GM19452 (cell line): ENCODE measurements around the gene RIN3.
"Not testable (repeated sequence)": the region's sequence is repeated elsewhere in the genome, so short reads cannot be mapped to it uniquely, and the experiment has no call there.

ENCODE experiments used
- ATAC-seq: cut with Tn5 transposase; IDR thresholded peaks from one replicate; pipeline ENCODE4 v1.9.1; 2021; ENCODE audit not compliant: unreplicated experiment

RIN3 gene

DNA sequence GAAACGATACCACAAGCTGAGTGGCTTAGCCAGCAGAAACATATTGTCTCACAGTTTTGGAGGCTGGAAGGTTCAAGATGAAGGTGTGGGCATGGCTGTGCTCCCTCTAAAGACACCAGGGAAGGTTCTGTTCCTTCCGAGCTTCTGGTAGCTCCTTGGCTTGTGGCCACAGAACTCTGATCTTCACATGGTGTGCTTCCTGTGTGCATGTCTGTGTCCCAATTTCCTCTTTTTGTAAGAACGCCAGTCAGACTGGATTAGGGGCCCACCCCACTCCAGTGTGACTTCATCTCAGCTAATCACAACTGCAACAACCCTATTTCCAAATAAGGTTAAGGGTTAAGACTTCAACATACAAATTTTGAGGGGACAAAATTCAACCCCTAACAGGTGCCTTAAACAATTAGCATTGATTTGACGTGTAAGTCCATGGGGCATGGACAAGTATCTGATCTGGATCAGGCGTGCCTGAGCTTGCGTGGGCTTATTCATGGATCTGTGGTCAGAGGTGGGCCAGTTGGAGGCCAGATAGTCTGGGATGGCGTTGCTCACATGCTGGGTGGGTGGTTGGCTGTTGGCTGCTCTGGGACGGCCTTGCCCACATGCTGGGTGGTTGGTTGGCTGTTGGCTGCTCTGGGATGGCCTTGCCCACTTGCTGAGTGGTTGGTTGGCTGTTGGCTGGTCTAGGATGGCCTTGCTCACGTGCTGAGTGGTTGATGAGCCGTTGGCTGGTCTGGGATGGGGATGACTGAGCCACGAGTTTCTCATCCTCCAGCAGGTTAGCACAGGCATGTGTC lies 146.4 kb downstream of the RIN3 start:
- no peak for ATAC-seq

DNA sequence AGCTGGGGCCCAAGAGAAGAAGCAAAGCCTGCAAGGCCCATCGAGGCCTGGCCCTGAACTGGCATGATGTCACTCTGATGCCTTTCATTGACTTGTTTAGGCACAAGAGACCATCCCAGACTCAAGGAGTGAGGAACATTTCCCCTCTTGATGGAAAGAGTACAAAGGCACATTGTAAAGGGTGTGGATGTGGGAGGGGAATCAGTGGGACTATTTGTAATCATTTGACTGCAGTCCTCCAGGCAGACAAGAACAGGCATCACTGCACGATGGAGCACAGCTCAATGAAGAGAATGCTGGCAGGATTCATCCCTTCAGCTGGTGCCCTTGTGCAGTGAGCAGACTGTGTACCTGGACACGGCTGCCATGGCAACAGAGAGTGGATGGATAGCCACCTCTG lies 147.0 kb downstream of the RIN3 start:
- no peak for ATAC-seq

DNA sequence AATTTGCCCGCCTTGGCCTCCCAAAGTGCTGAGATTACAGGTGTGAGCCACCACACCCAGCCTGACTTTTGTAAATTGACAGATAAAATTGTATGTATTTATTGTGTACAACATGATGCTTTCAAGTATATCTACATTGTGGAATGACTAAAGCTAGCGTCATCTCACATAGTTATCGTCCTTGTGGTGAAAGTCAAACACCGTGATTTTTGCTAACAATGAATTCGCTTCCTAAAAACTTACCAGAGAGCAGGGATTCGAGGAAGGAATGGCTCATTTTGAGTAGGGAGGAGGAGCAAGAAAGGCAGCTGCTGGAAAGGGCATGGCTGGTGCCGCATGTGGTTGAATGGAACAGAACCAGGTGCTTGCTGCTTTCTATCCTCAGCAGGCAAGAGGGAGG lies 149.5 kb downstream of the RIN3 start:
- no peak for ATAC-seq

DNA sequence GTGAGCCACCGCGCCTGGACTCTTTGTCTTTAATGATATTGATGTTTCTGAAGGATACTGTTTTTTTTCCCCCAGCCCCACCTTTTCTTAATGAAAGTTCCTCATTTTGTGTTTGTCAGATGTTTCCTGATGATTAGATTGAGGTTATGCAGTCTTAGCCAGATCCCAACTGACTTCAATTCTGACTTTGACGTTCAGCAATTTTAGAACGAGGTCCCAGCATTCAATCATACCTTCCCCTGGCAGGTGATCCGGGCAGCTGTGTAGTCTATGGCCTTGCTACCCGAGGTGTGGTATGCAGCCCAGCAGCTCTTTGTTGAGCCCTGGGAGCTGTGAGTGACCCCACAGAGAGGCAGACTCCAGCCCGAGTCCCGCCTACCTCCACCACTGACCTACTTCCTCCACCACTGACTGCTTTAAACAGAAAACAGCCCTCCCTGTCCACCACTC lies 152.1 kb downstream of the RIN3 start:
- ATAC-seq, result no peak

DNA sequence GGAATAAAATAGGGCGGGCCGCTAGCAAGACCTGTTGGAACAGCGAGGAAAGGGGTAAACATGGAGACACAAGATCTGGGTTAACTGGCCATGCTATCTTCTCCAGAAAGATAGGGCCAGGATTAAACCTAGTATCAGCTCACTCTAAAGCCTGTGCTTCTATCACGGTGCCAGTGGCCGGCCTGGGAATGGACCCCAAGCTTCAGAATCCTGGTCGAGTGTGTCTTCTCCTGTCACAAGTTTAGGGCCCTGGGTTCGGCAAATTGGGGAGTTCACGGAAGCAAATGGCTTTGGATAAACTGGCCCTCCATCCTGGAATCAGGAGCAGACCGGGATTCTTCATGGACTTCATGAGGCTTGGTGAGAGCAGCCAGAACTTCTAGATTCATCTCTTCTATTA lies 152.7 kb downstream of the RIN3 start:
- ATAC-seq, result no peak

DNA sequence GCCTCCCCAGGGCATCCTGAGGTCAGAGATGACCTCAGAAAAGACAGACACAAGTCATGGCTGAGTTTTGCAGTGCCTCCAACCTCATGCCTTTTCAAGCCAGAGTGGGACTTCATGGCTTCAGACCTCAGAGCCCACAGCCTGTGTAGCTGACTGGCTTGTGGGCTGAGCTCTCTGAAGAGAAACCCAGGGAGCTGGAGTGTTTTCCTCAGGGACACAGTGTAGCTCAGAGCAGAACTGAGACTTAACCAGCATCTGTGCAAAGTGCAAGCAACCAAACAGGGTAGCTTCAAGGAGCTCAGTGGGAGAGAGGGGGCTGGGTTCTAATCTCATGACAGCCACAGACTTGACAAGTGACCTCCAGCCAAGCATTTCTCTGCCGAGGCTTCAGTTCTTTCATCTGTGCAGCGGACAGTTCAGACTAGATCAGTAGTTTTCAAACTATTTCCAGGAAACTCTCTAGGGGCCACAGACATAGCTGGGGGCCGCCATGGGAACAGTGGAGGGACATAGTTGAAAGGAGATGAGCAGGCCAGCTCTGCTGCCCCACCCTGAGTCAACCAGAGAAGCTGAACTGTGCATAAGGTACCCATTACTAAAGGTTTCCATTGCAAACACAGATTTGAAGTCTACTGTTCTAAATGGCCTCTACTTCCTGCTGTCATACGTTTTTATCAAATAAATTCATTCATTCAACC lies 154.8 kb downstream of the RIN3 start:
- peak; percentile 43 for ATAC-seq

DNA sequence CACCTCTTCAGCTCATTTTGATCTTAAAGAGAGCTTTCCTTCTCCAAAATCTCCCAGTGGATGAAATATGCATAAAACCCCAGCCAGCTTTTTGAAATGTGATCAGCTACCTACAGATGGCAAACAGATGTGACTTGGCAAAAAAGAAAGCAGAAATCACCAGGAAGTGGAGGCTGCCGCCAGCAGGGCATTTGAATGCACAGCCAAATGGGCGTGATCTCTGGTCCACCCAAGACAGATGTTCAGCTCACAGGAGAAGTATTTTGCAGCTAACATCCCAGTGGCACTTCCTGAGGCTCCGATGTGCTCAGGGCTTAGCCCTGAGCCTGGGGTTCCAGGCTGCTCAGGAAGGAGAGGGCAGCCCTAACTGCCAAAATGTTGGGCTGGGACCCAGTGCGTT lies 156.6 kb downstream of the RIN3 start:
- ATAC-seq, result no peak

DNA sequence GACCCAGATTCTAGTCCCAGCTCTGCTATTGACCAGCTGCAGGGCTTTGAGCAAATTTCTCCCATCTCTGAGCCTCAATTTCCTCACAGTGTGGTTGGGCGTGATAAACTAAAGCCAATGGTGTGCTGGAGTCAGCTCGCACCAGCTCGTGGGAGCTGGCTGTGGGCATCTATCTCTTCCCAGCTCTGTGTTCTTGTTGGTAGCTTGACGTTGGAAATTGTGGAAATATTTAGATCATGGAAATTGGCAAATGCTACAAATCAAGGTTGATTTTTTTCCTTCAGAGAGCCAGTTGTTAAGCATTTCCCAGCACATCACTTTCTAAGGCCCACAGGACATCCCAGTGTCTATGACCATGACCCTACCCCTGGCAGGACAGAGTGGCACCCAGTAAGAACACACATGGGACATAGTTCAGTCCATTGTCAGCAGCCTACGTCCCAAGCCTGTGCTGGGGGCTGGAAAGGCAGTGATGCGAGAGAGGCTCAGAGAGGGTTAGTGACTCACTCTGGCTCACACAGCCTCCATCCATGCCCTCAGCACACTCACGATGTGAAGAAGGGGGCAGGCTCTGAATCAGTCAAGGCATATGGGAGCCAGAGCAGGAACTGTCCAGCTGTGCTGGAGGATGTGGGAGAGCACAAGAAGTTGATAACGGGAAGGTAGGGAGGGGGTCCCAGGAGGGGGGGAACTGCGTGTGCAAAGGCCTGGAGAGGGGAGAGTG lies 157.2 kb downstream of the RIN3 start:
- no peak for ATAC-seq

DNA sequence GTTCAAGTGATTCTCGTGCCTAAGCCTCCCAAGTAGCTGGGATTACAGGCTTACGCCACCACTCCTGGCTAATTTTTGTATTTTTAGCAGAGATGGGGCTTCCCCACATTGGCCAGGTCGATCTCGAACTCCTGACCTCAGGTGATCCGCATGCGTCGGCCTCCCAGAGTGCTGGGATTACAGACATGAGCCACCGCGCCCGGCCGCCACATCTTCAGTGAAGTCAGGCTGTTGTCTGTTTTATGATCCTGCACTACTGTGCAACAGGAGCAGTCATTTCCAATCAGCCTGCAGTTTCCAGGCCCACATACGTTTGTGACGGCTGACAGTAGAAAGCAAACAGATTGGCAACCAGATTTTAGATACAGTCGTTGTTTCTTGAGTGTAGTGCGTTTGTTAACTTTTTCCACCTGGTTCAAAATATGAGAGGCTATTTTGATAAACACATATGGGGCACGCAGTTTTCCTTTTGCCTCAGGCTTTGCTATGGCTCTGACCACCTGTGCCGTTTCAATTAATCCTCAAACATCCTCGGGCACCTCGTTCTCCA lies 160.1 kb downstream of the RIN3 start:
- ATAC-seq, result no peak

DNA sequence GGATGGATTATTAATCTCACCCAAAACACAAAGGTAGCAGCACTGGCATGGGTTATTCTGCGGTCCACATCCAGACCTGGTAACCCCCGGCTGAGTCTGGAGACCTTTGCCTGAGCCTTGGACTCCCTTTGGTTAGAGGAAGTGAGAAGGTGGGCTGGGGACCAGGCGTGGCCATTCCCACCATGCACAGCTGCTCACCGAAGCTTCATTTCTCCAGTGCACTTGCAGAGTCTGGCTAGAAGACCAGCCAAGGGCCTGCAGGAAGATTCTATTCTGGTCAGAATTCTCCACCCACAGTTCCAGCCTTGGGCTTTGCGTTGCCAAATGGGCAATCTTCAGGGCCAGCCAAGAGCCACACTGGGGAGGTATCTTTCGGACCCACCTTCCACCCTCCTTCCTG lies 161.8 kb downstream of the RIN3 start:
- no peak for ATAC-seq

DNA sequence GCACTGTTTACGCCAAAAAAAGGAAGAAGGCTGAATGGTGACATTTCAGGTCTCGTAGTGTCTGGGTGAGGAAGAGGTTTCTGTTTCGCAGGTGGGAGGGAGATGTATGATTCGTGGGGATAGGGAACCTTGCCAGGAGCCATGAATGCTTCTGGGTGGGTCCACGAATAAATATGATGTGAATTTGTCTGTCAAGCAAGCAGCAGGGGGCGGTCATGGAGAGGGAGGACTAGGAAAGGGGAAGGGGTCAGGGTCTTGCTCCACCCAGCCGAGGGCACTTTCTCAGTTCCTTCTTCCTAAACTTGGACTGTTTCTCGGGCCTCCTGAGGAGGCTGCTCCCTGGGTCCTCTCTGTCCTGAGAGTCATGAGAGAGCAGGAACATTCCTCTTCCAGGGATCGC lies 162.4 kb downstream of the RIN3 start:
- ATAC-seq, result no peak

DNA sequence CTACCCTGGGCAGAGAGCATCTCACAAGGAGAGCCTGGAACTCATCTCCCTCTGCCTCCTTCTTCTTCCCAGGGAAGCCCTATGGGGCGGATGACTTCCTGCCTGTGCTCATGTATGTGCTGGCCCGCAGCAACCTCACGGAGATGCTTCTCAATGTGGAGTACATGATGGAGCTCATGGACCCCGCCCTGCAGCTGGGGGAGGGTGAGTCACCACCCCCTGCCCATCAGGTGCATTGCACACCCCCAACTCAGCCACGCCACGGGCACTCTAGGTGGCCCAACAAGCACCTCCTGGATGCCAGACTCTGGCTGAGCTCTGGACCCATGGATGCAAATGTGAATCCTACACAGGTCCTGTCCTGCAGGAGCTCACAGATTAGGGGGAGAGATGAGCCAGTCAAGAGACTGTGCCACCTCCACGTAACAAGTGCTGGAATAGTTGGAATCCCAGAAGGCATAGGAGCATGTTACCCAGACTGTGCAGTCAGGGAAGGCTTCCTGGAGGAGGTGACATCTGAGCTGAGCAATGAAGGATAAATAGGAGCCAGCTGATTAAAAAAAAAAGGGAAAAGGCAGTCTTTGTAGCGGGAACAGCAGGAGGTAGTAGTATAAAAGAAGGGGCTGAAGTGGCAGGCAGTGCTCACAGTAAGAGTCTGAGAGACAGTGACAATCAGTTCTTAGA lies 163.0 kb downstream of the RIN3 start:
- ATAC-seq, result no peak

DNA sequence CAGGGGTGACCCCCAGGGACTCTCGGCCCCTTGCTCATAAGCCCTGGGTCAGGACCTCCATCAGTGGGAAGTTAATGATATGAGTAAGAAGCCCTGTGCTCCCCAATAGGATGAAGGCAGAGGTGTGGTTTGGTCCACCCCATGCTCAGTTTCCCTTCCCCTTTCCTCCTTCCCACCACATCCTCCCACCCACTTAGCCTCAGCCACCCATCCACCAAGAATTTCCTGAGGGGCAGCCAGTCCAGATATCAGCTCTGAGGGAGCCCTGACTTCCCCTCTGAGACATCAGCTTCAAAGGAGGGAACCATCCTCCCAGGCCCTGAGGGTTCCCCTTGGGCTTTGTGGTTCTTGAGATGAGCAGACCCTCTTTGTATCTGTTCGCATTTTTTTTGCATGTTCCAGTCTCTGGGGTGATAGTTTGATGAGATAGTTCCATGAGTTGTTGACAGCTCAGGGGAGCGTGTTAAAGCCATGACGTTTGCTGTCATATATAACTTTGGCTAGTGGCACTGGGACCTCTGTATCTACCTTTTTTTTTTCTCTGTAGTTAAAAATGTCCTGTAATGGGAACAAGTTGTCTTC lies 163.6 kb downstream of the RIN3 start:
- ATAC-seq, result peak; percentile 79

DNA sequence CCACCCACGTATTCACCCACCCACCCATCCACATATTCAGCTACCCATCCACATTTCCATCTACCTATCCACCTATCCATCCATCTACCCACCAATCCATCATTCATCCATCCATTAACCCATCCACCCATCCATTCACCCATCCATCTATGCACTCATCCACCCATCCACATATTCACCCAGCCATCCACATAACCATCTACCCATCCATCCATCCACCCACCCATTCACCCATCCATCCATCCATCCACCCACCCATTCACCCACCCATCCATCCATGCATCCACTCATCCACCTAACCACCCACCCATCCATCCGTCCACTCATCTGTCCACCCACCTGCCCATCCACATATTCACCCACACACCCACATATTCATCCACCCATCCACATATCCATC lies 164.4 kb downstream of the RIN3 start:
- ATAC-seq, result no peak

DNA sequence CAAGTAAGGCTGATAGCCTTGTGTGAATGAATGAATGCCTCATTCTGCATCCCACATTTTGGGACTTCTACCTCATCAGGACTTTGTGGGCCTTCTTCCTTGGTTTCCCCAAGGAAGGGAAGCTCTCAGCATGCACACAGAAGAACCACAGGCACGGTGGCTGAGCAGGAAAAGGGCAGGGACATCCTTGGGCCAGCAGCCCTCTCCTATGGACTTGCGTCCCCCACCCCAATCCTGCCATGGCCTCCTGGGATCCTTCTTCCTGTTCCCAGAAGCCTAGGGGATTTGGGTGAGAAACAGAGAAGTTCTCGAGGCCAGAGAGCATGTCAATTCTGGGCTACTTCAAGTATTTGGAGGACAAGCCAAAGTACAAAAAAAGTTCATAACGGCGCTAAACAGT lies 165.2 kb downstream of the RIN3 start:
- no peak for ATAC-seq

DNA sequence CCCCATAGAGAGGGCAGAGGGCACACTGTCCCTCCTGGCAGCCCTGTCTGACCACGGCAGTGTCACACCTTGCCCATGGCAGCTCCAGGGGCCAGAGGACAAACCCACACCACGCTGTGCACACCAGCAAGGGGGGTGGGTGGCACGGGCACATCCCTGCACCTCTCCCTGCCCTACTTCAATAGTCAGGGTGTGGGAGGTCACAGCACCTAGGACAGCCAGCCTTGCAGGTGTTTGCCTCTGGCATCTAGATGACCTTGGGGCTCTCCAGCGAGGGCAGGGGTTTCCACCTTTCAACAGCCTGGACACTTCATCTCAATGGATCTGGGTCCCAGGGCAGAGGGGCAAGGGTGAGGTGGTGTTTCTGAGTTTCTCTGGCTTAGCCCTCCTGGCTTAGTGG lies 165.7 kb downstream of the RIN3 start:
- ATAC-seq, result no peak

DNA sequence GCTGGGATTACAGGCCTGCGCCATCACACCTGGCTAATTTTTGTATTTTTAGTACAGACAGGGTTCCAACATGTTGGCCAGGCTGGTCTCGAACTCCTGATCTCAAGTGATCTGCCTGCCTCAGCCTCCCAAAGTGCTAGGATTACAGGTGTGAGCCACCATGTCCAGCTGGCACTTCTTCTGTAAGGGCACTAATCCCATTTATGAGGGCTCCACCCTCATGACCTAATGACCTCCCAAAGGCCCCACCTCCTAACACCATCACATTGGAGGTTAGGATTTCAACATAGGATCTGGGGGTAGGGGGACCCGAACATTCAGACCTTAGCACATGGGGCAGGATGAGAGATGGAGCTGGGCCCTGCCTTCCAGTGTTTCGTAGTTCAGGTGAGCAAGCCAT lies 166.7 kb downstream of the RIN3 start:
- not testable (repeated sequence) for ATAC-seq

DNA sequence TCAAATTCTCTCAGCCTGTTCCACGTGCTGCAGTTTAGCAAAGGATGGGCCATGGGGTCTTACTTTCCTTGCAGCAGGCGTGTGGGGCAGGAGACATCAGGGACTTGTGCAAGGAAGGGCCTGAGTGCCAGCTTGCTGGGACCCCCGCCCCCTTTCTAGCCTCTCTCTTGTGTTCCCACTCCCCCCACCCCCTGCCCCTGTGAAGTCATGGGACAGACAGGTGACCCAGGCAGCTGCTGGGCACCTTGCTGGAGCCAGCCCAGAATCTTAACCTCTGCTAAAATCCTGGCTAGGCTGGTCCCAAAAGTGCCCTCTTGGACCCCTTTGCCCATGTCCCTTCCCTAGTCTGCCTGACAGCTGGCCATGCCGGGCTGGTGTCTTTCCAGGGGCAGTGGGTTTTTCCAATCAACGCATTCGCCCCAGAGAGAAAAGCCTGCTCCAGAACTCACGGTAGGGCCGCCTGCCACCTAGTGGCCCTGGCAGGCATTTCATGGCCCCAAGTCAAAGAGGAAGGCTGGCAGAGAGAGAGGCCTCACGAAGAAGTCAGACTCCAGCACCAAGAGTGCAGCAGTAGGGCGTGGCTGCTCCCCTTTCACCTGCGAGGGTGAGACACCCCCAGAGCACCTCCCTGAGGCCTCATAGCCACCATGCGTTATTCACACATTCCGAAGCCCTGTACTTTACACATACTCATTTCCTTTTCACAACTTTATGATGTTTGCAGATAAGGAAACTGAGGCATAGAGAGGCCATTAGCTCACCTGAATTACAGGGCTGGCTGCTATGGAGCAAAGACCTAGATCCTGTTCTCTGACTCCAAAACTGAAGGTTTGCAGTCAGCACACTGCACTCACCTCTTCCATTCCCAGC lies 167.4 kb downstream of the RIN3 start:
- ATAC-seq, result no peak

DNA sequence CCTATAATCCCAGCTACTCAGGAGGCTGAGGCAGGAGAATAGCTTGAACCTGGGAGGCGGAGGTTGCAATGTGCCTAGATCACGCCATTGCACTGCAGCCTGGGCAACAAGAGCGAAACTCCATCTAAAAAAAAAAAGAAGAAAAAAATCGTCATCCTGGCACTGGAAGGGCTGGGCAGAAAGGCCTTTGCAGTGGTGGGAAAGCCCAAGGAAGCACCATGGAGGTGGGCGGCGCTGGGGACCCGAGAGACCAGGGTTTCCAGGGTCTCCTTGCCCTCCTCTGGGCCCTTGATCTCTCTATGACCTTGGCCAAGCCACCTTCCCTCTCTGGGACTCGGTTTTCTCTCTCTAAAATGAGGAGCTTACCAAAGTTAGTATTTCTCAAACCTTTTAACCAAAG lies 169.5 kb downstream of the RIN3 start:
- no peak for ATAC-seq
